ENCODE results near the gene XYLT1.

The XYLT1 gene

DNA sequence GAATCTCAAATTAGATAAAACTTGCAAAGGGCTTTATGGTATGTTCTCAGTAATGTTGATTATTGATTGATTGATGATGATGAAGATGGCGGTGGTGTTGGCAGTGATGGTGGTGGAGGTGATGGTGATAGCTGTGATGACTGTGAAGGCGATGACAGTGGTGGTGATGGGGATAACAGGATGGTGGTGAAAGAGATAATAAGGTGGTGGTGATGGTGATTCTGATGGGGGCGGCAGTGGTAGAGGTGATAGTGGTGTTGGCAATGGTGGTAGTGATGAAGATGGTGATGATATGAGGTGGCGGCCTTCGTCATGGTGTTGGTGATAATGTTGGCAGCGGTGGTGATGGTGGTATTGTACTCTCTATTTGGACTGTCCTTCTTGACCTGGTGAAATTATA, 238.3 kb downstream of the XYLT1 start:
- no peak overlapping the region for H2BK120ac ChIP-seq (ENCODE audit: low read depth, low read length)
- H3K4me1 ChIP-seq (ENCODE audit: control insufficient read depth, insufficient read depth, low read depth, low read length): no peaks in the 10 kb centered on the region
- H3K9ac ChIP-seq (ENCODE audit: low read length): no peak overlapping the region
- H2BK12ac ChIP-seq (ENCODE audit: low read length in 2 of 2): no peak overlapping the region
- H3K14ac ChIP-seq (ENCODE audit: low read length in 2 of 2): no peak overlapping the region
- H3K23ac ChIP-seq (ENCODE audit: low read length in 2 of 2): no peak overlapping the region
- H3K36me3 ChIP-seq (ENCODE audit: control insufficient read depth in 1 of 2, insufficient read depth in 2 of 2, low read depth in 1 of 2, low read length in 2 of 2): peaks cover 0 to 23% of the 10 kb centered on the region in 2 experiments
- DNase-seq: no peak
- H2AK5ac ChIP-seq (ENCODE audit: low read length, severe bottlenecking): no peak overlapping the region
- no peak overlapping the region for H2BK15ac ChIP-seq (ENCODE audit: low read depth, poor library complexity, severe bottlenecking)
- H3K27ac ChIP-seq (ENCODE audit: low read length, poor library complexity, severe bottlenecking): no peak overlapping the region
- no peak overlapping the region for H3K18ac ChIP-seq (ENCODE audit: low read depth in 1 of 2, low read length in 2 of 2)
- H3K4me2 ChIP-seq (ENCODE audit: low read length, poor library complexity, severe bottlenecking): no peak overlapping the region
- no peaks in the 10 kb centered on the region for H3K27me3 ChIP-seq (ENCODE audit: control insufficient read depth in 1 of 2, insufficient read depth in 1 of 2, low read length in 2 of 2)
- no peak overlapping the region for H3K4me3 ChIP-seq (ENCODE audit: insufficient read depth in 1 of 2, low read depth in 1 of 2, low read length in 2 of 2)
- no peak overlapping the region for H3K4ac ChIP-seq (ENCODE audit: low read depth in 1 of 2, low read length in 2 of 2)
- no peak overlapping the region for H4K91ac ChIP-seq (ENCODE audit: low read length)
- no peak overlapping the region for H2AFZ ChIP-seq (ENCODE audit: low read depth, low read length)
- H3K9me3 ChIP-seq (ENCODE audit: control insufficient read depth, low read length): no peaks in the 10 kb centered on the region
- WGBS: 89% methylated on average over 3 of the region's 6 CpGs
- no peak overlapping the region for H4K8ac ChIP-seq (ENCODE audit: low read length)
- no peak overlapping the region for H2BK5ac ChIP-seq (ENCODE audit: low read depth, low read length, poor library complexity, severe bottlenecking)
- H3K79me1 ChIP-seq (replicated peaks; ENCODE audit: low read length, poor library complexity, severe bottlenecking): no peaks in the 10 kb centered on the region

DNA sequence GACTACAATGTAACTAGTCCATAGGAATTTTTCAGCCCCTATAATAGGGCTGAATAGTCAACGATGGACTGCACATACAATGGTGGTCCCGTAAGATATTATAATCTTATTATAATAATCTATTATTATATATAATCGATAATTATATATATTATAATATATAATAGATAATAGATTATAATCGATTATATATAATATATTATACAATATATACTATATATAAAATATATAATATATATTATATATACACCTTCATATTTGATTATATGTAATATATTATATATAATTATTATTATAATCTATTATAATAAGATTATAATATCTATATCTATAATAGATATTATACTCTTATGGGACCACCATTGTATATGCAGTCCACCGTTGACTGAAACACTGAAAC, 238.8 kb downstream of the XYLT1 start:
- Histone ChIP-seq H3K4me2 (ENCODE audit: low read length, poor library complexity, severe bottlenecking) (no peak overlapping the region), H2BK15ac (ENCODE audit: low read depth, poor library complexity, severe bottlenecking) (no peak overlapping the region), H2BK120ac (ENCODE audit: low read depth, low read length) (no peak overlapping the region), H2BK12ac (ENCODE audit: low read length in 2 of 2) (no peak overlapping the region), H2BK5ac (ENCODE audit: low read depth, low read length, poor library complexity, severe bottlenecking) (no peak overlapping the region), H3K18ac (ENCODE audit: low read depth in 1 of 2, low read length in 2 of 2) (no peak overlapping the region), H3K14ac (ENCODE audit: low read length in 2 of 2) (no peak overlapping the region), H2AFZ (ENCODE audit: low read depth, low read length) (no peak overlapping the region), H4K8ac (ENCODE audit: low read length) (no peak overlapping the region), H2AK5ac (ENCODE audit: low read length, severe bottlenecking) (no peak overlapping the region), H3K4ac (ENCODE audit: low read depth in 1 of 2, low read length in 2 of 2) (no peak overlapping the region), H3K79me1 (replicated peaks; ENCODE audit: low read length, poor library complexity, severe bottlenecking) (no peaks in the 10 kb centered on the region), H4K91ac (ENCODE audit: low read length) (no peak overlapping the region), H3K27me3 (ENCODE audit: control insufficient read depth in 1 of 2, insufficient read depth in 1 of 2, low read length in 2 of 2) (no peaks in the 10 kb centered on the region), H3K4me3 (ENCODE audit: insufficient read depth in 1 of 2, low read depth in 1 of 2, low read length in 2 of 2) (no peak overlapping the region), H3K4me1 (ENCODE audit: control insufficient read depth, insufficient read depth, low read depth, low read length) (no peaks in the 10 kb centered on the region), H3K9me3 (ENCODE audit: control insufficient read depth, low read length) (no peaks in the 10 kb centered on the region), H3K36me3 (ENCODE audit: control insufficient read depth in 1 of 2, insufficient read depth in 2 of 2, low read depth in 1 of 2, low read length in 2 of 2) (peaks cover 0 to 19% of the 10 kb centered on the region in 2 experiments), H3K9ac (ENCODE audit: low read length) (no peak overlapping the region), H3K23ac (ENCODE audit: low read length in 2 of 2) (no peak overlapping the region), H3K27ac (ENCODE audit: low read length, poor library complexity, severe bottlenecking) (no peak overlapping the region)
- no CpG with 5 or more reads among the region's 5 CpGs for WGBS
- no peak for DNase-seq

DNA sequence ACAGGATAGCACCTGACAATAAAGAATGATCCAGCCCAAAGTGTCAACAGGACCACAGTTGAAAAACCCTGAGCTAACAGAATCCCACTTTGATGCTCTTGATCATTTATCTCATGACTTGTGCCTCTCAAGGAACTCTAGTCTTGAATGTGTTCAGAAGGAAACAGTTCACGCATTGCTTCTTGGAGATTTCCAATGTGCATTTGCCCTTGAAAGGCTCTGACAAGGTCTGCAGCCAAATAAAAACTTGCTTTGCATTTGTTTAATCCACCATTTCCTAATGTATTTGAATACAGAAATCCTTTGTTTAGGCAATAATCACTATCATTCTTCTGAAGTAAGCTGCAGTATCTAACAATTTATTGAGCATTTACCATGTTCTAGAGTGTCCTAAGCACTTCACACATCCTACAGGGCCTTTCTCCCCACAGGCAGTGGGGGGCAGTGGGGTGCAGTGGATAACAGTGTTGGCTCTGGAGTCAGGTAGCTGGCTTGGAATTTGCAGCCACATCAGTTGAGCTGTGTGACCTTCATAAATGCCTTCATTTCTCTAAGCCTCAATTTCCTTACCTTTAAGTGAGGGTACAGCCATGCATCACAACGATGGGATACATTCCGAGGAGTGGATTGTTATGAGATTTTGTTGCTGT, 239.7 kb downstream of the XYLT1 start:
- no peak overlapping the region for H3K4me3 ChIP-seq (ENCODE audit: insufficient read depth in 1 of 2, low read depth in 1 of 2, low read length in 2 of 2)
- H2BK120ac ChIP-seq (ENCODE audit: low read depth, low read length): no peak overlapping the region
- H2BK15ac ChIP-seq (ENCODE audit: low read depth, poor library complexity, severe bottlenecking): no peak overlapping the region
- no peak overlapping the region for H2AFZ ChIP-seq (ENCODE audit: low read depth, low read length)
- 90% methylated on average over 1 of the region's 3 CpGs for WGBS
- no peak overlapping the region for H2AK5ac ChIP-seq (ENCODE audit: low read length, severe bottlenecking)
- H3K27me3 ChIP-seq (ENCODE audit: control insufficient read depth in 1 of 2, insufficient read depth in 1 of 2, low read length in 2 of 2): no peaks in the 10 kb centered on the region
- no peak overlapping the region for H3K14ac ChIP-seq (ENCODE audit: low read length in 2 of 2)
- H3K9me3 ChIP-seq (ENCODE audit: control insufficient read depth, low read length): no peaks in the 10 kb centered on the region
- H3K23ac ChIP-seq (ENCODE audit: low read length in 2 of 2): no peak overlapping the region
- no peaks in the 10 kb centered on the region for H3K79me1 ChIP-seq (replicated peaks; ENCODE audit: low read length, poor library complexity, severe bottlenecking)
- peaks cover 0 to 11% of the 10 kb centered on the region in 2 experiments for H3K36me3 ChIP-seq (ENCODE audit: control insufficient read depth in 1 of 2, insufficient read depth in 2 of 2, low read depth in 1 of 2, low read length in 2 of 2)
- H3K4me2 ChIP-seq (ENCODE audit: low read length, poor library complexity, severe bottlenecking): no peak overlapping the region
- no peaks in the 10 kb centered on the region for H3K4me1 ChIP-seq (ENCODE audit: control insufficient read depth, insufficient read depth, low read depth, low read length)
- H3K9ac ChIP-seq (ENCODE audit: low read length): no peak overlapping the region
- no peak overlapping the region for H4K8ac ChIP-seq (ENCODE audit: low read length)
- no peak overlapping the region for H3K4ac ChIP-seq (ENCODE audit: low read depth in 1 of 2, low read length in 2 of 2)
- no peak overlapping the region for H2BK12ac ChIP-seq (ENCODE audit: low read length in 2 of 2)
- no peak for DNase-seq
- H4K91ac ChIP-seq (ENCODE audit: low read length): no peak overlapping the region
- no peak overlapping the region for H3K18ac ChIP-seq (ENCODE audit: low read depth in 1 of 2, low read length in 2 of 2)
- H2BK5ac ChIP-seq (ENCODE audit: low read depth, low read length, poor library complexity, severe bottlenecking): no peak overlapping the region
- no peak overlapping the region for H3K27ac ChIP-seq (ENCODE audit: low read length, poor library complexity, severe bottlenecking)

DNA sequence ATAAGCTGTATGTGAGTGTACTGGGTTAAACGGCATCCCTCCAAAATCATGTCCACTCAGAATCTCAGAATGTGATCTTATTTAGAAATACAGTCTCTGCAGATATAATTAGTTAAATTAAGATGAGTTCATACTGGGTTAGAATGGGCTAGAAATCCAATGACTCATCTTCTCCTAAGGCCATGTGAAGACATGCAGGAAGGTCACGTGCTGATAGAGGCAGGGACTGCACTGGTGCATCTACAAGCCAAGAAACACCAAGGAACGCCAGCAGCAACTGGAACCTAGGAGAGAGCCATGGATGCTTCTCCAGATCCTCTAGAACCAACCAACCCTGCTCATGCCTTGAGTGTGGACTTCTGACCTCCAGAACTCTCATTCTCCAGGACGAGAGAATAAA, 241.0 kb downstream of the XYLT1 start:
- Histone ChIP-seq H3K36me3 (ENCODE audit: control insufficient read depth in 1 of 2, insufficient read depth in 2 of 2, low read depth in 1 of 2, low read length in 2 of 2) (peaks cover 0 to 11% of the 10 kb centered on the region in 2 experiments), H3K18ac (ENCODE audit: low read depth in 1 of 2, low read length in 2 of 2) (no peak overlapping the region), H2AK5ac (ENCODE audit: low read length, severe bottlenecking) (no peak overlapping the region), H3K4me1 (ENCODE audit: control insufficient read depth, insufficient read depth, low read depth, low read length) (no peaks in the 10 kb centered on the region), H2BK12ac (ENCODE audit: low read length in 2 of 2) (no peak overlapping the region), H3K27me3 (ENCODE audit: control insufficient read depth in 1 of 2, insufficient read depth in 1 of 2, low read length in 2 of 2) (no peaks in the 10 kb centered on the region), H3K14ac (ENCODE audit: low read length in 2 of 2) (no peak overlapping the region), H2BK15ac (ENCODE audit: low read depth, poor library complexity, severe bottlenecking) (no peak overlapping the region), H4K91ac (ENCODE audit: low read length) (no peak overlapping the region), H4K8ac (ENCODE audit: low read length) (no peak overlapping the region), H2AFZ (ENCODE audit: low read depth, low read length) (no peak overlapping the region), H3K9ac (ENCODE audit: low read length) (no peak overlapping the region), H3K4ac (ENCODE audit: low read depth in 1 of 2, low read length in 2 of 2) (no peak overlapping the region), H3K9me3 (ENCODE audit: control insufficient read depth, low read length) (no peaks in the 10 kb centered on the region), H2BK120ac (ENCODE audit: low read depth, low read length) (no peak overlapping the region), H3K4me2 (ENCODE audit: low read length, poor library complexity, severe bottlenecking) (no peak overlapping the region), H3K23ac (ENCODE audit: low read length in 2 of 2) (no peak overlapping the region), H3K4me3 (ENCODE audit: insufficient read depth in 1 of 2, low read depth in 1 of 2, low read length in 2 of 2) (no peak overlapping the region), H2BK5ac (ENCODE audit: low read depth, low read length, poor library complexity, severe bottlenecking) (no peak overlapping the region), H3K27ac (ENCODE audit: low read length, poor library complexity, severe bottlenecking) (no peak overlapping the region), H3K79me1 (replicated peaks; ENCODE audit: low read length, poor library complexity, severe bottlenecking) (no peaks in the 10 kb centered on the region)
- DNase-seq: no peak
- 63% methylated on average over 3 of the region's 4 CpGs for WGBS

Data from mesenchymal stem cell (in vitro differentiated cells and primary cell).